HG02678 (cell line): ENCODE data around the gene FSIP2.
"Not testable (repeated sequence)": the region's sequence is repeated elsewhere in the genome, so short reads cannot be mapped to it uniquely, and the experiment has no call there.

Experiments
- ATAC-seq: cut with Tn5 transposase; IDR thresholded peaks from one replicate; pipeline ENCODE4 v1.9.1; 2021; ENCODE audit warnings: mild to moderate bottlenecking, moderate library complexity; ENCODE audit not compliant: unreplicated experiment

Gene FSIP2

DNA sequence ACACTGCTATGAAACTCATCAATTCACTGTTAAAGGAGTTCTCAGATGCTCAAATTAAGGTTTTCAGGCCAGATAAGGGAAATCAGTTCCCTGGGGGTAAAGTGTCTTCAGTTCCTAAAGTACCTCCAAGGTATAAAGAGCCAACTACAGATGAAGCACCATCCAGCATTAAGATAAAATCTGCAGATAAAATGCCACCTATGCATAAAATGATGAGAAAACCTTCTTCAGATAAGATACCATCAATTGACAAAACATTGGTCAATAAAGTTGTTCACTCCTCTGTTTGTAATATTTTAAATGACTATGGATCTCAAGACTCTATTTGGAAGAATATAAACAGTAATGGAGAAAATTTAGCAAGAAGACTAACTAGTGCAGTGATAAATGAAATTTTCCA is 68.2 kb downstream of the FSIP2 start:
- no peak for ATAC-seq

DNA sequence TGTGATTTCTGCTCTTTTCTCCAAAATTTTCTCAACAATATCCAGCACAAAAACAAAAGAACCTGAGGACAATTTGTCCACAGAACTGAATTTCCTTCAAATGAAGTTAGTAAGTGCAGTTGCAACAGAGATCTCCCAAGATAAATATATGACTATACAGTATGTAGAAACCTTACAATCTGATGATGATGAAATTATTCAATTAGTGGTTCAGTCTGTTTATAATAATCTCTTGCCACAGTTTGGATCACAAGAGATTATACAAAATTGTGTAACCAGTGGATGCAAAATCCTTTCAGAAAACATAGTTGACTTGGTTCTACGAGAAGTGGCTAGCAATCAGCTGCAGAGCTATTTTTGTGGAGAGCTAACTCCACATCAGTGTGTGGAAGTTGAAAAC is 68.7 kb downstream of the FSIP2 start:
- ATAC-seq = no peak

- ATAC-seq = no peak
Observed at GRCh38 chr2:185811580-185811979, 73.0 kb downstream of the FSIP2 start.

DNA sequence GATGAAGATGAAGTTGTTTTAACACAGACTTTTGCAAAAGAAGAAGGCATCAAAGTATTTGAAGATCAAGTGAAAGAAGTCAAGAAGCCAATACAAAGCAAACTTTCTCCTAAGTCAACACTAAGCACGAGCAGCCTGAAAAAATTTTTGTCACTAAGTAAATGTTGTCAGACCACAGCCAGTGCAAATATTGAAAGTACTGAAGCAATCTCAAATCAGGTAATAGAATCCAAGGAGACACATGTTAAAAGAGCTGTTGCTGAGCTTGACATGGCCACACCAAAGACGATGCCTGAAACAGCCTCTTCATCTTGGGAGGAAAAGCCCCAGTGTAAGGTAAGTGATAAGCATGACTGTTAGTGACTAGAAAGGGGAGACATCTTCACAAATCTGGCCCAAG is 75.1 kb downstream of the FSIP2 start:
- no peak for ATAC-seq

- ATAC-seq = no peak
Observed at GRCh38 chr2:185817991-185818390, 79.4 kb downstream of the FSIP2 start.

DNA sequence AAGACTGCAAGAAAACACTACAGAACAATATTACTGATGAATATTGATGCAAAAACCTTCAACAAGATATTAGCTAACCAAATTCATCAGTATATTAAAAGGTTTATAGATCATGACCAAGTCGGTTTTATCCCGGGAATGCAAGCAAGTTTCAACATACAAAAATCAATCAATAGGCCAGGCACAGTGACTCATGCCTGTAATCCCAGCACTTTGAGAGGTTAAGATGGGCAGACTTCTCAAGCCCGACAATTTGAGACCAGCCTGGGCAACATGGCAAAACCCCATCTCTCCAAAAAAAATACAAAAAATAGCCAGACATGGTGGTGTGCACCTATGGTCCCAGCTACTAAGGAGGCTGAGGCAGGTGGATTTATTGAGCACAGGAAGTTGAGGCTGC is 82.9 kb downstream of the FSIP2 start:
- no peak for ATAC-seq

DNA sequence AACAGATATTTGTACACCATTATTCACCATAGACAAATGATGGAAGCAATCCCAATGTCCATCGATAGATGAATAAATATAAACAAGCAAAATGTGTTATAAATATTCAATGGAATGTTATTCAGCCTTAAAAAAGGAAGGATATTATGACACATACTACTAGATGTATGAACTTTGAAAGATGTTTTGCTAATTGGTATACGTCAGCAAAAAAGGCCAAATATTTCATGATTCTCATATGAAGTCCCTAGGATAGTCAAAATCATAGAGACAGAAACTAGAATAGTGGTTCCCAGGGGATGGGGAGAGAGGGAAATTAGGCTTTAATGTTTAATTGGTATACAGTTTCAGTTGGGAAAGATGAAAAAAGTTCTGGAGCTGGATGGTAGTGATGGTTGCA is 85.2 kb downstream of the FSIP2 start:
- ATAC-seq = no peak

- ATAC-seq = no peak
Observed at GRCh38 chr2:185825557-185825956, 87.0 kb downstream of the FSIP2 start.

DNA sequence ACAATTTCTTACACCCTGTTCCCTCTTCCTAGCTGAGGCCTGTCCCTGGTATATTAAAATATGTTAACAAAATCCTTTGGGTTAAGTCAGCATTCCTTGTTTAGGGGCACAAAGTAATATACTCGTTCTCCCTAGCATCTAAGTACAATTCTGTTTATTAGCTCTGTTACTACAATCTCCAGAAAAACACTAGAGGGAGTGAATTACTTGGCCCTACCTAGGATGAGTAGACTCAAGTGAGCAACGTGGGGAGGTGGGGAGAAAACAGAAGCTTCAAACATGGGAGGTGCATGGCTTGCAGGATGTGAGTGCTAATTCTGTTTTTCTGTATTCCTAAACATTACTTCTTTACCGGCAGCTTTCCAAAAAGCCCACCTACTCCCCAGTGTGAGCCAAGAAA is 89.7 kb downstream of the FSIP2 start:
- no peak for ATAC-seq

DNA sequence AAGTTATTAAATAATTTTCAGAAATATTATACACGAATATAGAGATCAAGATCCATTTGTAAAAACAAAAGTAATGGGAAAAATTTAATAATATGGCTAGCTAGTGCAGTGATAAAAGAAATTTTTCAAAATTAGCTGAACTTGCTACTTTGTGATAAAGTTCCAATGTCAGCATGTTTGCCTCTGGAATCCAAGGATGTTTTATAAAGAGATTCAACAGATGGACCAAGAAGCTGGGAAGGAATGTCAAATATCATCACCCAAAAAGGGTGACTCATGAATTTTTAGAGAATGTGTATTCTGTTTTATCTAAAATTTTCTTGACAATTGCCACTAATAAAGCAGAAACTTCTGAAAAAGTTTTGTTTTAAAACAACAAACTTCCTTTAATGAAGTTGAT is 95.3 kb downstream of the FSIP2 start:
- no peak for ATAC-seq

DNA sequence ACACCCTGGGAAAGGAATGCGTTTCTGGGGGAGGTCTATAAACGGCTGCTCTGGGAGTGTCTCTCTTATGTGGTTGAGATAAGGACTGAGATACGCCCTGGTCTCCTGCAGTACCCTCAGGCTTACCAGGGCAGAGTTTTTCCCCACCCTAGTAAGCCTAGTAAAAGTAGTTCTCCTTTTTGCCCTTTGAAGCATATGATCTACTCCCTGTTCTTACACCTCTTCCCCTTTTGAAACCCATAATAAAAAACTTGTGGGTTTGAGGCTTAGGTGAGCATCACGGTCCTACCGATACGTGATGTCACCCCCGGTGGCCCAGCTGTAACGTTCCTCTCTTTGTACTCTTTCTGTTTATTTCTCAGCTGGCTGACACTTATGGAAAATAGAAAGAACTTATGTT is 97.4 kb downstream of the FSIP2 start:
- no peak for ATAC-seq

GRCh38 chr2:185854885-185855284 is 116.3 kb downstream of the FSIP2 start:
- ATAC-seq = no peak

- no peak for ATAC-seq
Observed at GRCh38 chr2:185857691-185858090, 119.1 kb downstream of the FSIP2 start.

- no peak for ATAC-seq
Observed at GRCh38 chr2:185859506-185859905, 120.9 kb downstream of the FSIP2 start.

GRCh38 chr2:185860321-185860720 is 121.7 kb downstream of the FSIP2 start:
- ATAC-seq = no peak

GRCh38 chr2:185862657-185863398 is 124.2 kb downstream of the FSIP2 start:
- ATAC-seq = no peak

DNA sequence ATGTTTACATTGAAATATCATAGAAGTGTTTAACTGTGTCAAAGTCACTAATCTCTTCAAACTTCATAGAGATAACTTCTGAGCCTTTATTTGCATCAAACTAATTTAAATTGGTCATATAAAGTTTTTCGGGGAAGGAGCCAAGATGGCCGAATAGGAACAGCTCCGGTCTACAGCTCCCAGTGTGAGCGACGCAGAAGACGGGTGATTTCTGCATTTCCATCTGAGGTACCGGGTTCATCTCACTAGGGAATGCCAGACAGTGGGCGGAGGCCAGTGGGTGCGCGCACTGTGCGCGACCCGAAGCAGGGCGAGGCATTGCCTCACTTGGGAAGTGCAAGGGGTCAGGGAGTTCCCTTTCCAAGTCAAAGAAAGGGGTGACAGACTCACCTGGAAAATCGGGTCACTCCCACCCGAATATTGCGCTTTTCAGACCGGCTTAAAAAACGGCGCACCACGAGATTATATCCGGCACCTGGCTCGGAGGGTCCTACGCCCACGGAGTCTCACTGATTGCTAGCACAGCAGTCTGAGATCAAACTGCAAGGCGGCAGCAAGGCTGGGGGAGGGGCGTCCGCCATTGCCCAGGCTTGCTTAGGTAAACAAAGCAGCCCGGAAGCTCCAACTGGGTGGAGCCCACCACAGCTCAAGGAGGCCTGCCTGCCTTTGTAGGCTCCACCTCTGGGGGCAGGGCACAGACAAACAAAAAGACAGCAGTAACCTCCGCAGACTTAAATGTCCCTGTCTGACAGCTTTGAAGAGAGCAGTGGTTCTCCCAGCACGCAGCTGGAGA is 126.1 kb downstream of the FSIP2 start:
- not testable (repeated sequence) for ATAC-seq

- ATAC-seq = no peak
Observed at GRCh38 chr2:185875136-185875931, 136.7 kb downstream of the FSIP2 start.

DNA sequence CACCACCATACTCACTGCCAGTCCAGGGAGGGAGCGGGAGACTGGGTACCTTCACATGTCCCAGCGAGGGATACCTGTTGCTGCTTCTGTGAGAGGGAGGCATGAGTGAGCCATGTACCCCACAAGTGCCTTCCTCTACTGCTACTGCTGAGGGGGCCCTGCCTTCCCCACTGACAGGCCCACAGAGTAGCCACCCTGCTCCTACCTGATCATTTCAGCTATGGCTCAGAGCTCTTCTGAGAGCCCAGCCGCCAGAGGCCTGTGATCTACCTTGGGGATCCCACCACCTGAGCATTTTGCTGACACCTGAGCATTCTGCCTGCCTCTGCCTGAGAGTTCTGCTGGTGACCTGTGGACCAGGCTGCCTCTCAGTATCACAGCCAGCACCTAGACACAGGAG is 137.6 kb downstream of the FSIP2 start:
- no peak for ATAC-seq

- ATAC-seq = no peak
Observed at GRCh38 chr2:185880396-185880795, 141.8 kb downstream of the FSIP2 start.
